Suprapubic skin (tissue), 4 donors: ENCODE data around the gene SH3YL1. TPM values are rescaled to one million over a fixed set of nuclear protein-coding genes. Genes with fewer than 3 reads are reported as not detected.

Experiments used
- DNase-seq, 2 donors: peaks; one replicate each; pipeline ENCODE4 v3.0.0-alpha.2; 2019; ENCODE audit warnings: low spot score in 2 of 2
- H3K27ac ChIP-seq: fragments of 200-600 bp; sonication (generic); one replicate; pipeline ENCODE4 v1.5.1; 2019
- H3K27me3 ChIP-seq: fragments of 200-600 bp; sonication (generic); one replicate; pipeline ENCODE4 v1.5.1; 2019
- H3K36me3 ChIP-seq: fragments of 200-600 bp; sonication (generic); one replicate; pipeline ENCODE4 v1.5.1; 2019
- H3K4me1 ChIP-seq: fragments of 200-600 bp; sonication (generic); one replicate; pipeline ENCODE4 v1.5.1; 2019
- H3K4me3 ChIP-seq: fragments of 200-600 bp; sonication (generic); one replicate; pipeline ENCODE4 v1.5.1; 2019; ENCODE audit warnings: mild to moderate bottlenecking
- H3K9me3 ChIP-seq: fragments of 200-600 bp; sonication (generic); one replicate; pipeline ENCODE4 v1.5.1; 2019
- EP300 ChIP-seq: sonication (generic); formaldehyde crosslinking; IDR thresholded peaks from one replicate; pipeline ENCODE4 v1.6.1; 2017; ENCODE audit warnings: antibody characterized with exemption
- POLR2A ChIP-seq, 2 donors: fragments of 450-650 bp; IDR thresholded peaks; one replicate each; pipeline ENCODE4 v1.6.1; 2017; ENCODE audit warnings: antibody characterized with exemption in 2 of 2, mild to moderate bottlenecking in 2 of 2, moderate library complexity in 2 of 2
- POLR2AphosphoS5 ChIP-seq, 3 donors: sonication (generic); formaldehyde crosslinking; IDR thresholded peaks; one replicate each; pipeline ENCODE4 v1.6.1; 2017; ENCODE audit warnings: antibody characterized with exemption in 3 of 3
- WGBS: methylation state at CpG from one replicate; pipeline ENCODE4 v1.1.5; 2018; 5-methylcytosine and 5-hydroxymethylcytosine counted together
- total RNA-seq, 4 donors: library from RNA; depleted of rRNA; stranded (reverse); fragments of >200 nt; gene quantifications; one replicate each; pipeline ENCODE4 v1.1.0, GENCODE V29; 2016
- TF ChIP-seq, protein P1 (sequence below), 2 donors: fragments of 200-600 bp in 1 of 2; fragments of 450-650 bp in 1 of 2; sonication (generic) in 1 of 2; IDR thresholded peaks; one replicate each; pipeline ENCODE4 v1.5.1; 2016 to 2019; ENCODE audit warnings: antibody characterized with exemption in 2 of 2, mild to moderate bottlenecking in 1 of 2, moderate library complexity in 1 of 2

The SH3YL1 gene
- total RNA-seq, 4 donors from 2014 or later: 104 to 119 (median 118) TPM

DNA sequence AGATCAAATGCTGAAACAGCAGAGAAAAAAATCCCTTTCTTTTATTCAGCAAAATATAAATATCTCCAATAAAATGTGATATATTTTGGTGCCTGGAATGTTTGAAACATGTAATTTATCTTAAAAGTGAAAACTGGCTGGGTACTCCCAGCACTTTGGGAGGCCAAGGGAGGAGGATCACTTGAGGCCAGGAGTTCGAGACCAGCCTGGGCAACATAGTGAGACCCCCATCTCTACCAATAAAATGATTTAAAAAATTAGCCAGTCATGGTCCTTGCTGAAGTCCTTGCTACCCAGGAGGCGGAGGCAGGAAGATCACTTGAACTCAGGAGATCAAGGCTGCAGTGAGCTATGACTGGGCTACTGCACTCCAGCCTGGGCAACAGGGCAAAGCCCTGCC is 8.6 kb downstream of the SH3YL1 start:
- WGBS: 98% methylated on average over 2 of the region's 2 CpGs
- TF ChIP-seq, protein P1, sequence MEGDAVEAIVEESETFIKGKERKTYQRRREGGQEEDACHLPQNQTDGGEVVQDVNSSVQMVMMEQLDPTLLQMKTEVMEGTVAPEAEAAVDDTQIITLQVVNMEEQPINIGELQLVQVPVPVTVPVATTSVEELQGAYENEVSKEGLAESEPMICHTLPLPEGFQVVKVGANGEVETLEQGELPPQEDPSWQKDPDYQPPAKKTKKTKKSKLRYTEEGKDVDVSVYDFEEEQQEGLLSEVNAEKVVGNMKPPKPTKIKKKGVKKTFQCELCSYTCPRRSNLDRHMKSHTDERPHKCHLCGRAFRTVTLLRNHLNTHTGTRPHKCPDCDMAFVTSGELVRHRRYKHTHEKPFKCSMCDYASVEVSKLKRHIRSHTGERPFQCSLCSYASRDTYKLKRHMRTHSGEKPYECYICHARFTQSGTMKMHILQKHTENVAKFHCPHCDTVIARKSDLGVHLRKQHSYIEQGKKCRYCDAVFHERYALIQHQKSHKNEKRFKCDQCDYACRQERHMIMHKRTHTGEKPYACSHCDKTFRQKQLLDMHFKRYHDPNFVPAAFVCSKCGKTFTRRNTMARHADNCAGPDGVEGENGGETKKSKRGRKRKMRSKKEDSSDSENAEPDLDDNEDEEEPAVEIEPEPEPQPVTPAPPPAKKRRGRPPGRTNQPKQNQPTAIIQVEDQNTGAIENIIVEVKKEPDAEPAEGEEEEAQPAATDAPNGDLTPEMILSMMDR (IDR thresholded peaks at IDR 0.05): no peak
- no peak for TF ChIP-seq POLR2AphosphoS5 (IDR thresholded peaks at IDR 0.05)
- no peak for TF ChIP-seq EP300
- TF ChIP-seq POLR2A (IDR thresholded peaks at IDR 0.05): no peak
- Histone ChIP-seq H3K4me3 (no peak overlapping the region), H3K9me3 (peaks cover 4% of the 10 kb centered on the region), H3K27ac (no peak overlapping the region), H3K27me3 (no peaks in the 10 kb centered on the region), H3K36me3 (peaks cover 5% of the 10 kb centered on the region), H3K4me1 (peaks cover under 1% of the 10 kb centered on the region)
- DNase-seq: no peak

DNA sequence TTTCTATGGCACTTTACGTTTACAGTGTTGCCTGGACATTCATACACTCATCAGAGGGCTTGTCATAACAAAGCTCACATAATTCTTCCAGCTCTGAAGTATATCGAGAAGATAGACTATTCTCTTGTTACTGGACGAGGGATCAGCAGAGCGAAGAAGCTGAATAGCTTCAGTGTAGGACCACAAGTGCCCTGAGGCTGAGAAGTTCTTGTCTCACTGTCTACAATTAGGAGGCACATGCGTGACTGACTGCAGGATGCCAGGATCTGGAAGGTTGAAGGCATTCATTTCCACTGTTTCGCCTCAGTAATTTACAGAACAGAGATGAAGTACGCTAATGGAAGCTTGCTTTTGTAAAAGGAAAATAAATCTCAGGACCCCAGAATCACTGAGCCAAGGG is 9.6 kb downstream of the SH3YL1 start:
- Histone ChIP-seq H3K27me3 (no peaks in the 10 kb centered on the region), H3K27ac (no peak overlapping the region), H3K4me3 (no peak overlapping the region), H3K36me3 (peaks cover 12% of the 10 kb centered on the region), H3K4me1 (no peaks in the 10 kb centered on the region), H3K9me3 (peaks cover 4% of the 10 kb centered on the region)
- TF ChIP-seq, protein P1 (IDR thresholded peaks at IDR 0.05): no peak
- TF ChIP-seq POLR2A (IDR thresholded peaks at IDR 0.05) (no peak), POLR2AphosphoS5 (IDR thresholded peaks at IDR 0.05) (no peak), EP300 (no peak)
- DNase-seq: no peak
- WGBS: 84% methylated on average over 7 of the region's 7 CpGs

DNA sequence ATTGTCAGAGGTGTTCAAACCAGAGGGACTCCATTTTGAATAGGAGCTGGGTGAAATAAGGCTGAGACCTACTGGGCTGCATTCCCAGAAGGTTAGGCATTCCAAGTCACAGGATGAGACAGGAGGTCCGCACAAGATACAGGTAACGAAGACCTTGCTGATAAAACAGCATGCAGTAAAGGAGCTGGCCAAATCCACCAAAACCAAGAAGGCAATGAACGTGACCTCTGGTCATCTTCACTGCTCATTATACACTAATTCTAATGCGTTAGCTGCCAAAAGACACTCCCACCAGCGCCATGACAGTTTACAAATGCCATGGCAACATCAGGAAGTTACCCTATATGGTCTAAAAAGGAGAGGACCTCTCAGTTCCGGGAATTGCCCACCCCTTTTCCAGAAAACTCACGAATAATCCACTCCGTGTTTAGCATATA is 10.6 kb downstream of the SH3YL1 start:
- H3K27ac ChIP-seq: no peak overlapping the region
- DNase-seq: no peak
- H3K9me3 ChIP-seq: no peaks in the 10 kb centered on the region
- no peak overlapping the region for H3K4me3 ChIP-seq
- H3K36me3 ChIP-seq: peaks cover 17% of the 10 kb centered on the region
- no peaks in the 10 kb centered on the region for H3K27me3 ChIP-seq
- 89% methylated on average over 8 of the region's 8 CpGs for WGBS
- no peaks in the 10 kb centered on the region for H3K4me1 ChIP-seq
- TF ChIP-seq, protein P1 (IDR thresholded peaks at IDR 0.05): no peak
- TF ChIP-seq EP300 (no peak), POLR2AphosphoS5 (IDR thresholded peaks at IDR 0.05) (no peak), POLR2A (IDR thresholded peaks at IDR 0.05) (no peak)

DNA sequence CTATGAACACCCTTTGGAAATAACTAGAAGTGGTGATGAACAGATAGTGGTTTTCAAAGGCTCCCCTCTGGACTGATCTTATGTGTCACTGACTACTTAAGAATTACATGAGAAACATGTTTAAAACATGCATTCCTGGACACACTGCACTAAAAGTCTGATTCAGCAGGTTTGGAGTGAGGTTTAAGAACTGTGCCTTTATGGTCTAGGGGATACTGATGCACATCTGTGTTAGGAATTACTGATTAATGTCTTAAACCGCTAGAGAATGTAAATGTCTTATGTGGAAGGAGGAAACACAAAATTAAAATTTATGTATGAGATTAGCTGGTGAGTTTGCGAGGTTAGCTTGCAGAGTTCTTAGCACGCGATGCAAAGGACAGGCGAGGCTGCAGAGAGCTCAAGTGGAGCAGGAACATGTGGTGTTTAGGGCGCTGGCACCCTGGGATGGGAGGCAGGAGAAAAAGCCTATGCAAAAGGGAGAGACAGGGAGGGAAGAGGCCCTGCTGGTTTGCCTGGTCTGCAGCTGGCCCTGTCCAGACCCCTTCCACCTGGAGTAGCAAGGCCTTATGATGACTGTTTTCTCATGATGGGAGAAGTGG is 11.7 kb downstream of the SH3YL1 start:
- no peak for DNase-seq
- no peaks in the 10 kb centered on the region for H3K27me3 ChIP-seq
- H3K9me3 ChIP-seq: no peaks in the 10 kb centered on the region
- H3K27ac ChIP-seq: no peak overlapping the region
- no peak overlapping the region for H3K4me3 ChIP-seq
- peaks cover 23% of the 10 kb centered on the region for H3K36me3 ChIP-seq
- TF ChIP-seq POLR2AphosphoS5 (IDR thresholded peaks at IDR 0.05) (no peak), EP300 (no peak), POLR2A (IDR thresholded peaks at IDR 0.05) (no peak)
- TF ChIP-seq, protein P1 (IDR thresholded peaks at IDR 0.05): no peak
- 77% methylated on average over 6 of the region's 6 CpGs for WGBS
- no peaks in the 10 kb centered on the region for H3K4me1 ChIP-seq

DNA sequence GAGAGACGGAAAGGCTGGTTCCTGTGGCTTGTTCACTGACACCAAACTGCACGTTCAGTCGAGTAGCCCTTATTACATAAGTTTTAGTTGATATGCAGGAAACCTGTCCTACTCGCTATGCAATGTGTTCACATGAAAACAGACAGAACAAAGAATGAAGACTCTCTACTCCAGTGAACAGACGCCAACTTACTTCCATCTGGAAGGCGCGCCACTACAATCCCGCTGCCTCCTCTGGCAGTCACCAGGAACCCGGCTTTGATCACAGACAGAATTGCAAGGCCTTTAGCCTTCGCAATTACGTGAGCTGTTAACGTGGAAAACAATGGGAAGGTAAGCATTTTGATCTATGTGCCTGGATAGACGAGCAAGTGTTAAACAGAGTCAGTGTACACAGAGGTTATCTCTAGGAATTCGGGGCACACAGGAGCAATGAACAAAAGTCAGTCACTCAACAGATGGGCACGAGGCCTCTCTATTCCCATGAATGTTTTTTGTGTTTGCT is 14.2 kb downstream of the SH3YL1 start:
- TF ChIP-seq POLR2A (IDR thresholded peaks at IDR 0.05) (no peak), EP300 (no peak), POLR2AphosphoS5 (IDR thresholded peaks at IDR 0.05) (no peak)
- TF ChIP-seq, protein P1 (IDR thresholded peaks at IDR 0.05): no peak
- Histone ChIP-seq H3K36me3 (peaks cover 43% of the 10 kb centered on the region), H3K27ac (no peak overlapping the region), H3K9me3 (no peaks in the 10 kb centered on the region), H3K4me1 (no peaks in the 10 kb centered on the region), H3K27me3 (no peaks in the 10 kb centered on the region), H3K4me3 (no peak overlapping the region)
- no peak for DNase-seq
- WGBS: 71% methylated on average over 15 of the region's 15 CpGs
